CD4-positive, alpha-beta T cell (primary cell): ENCODE measurements around the gene CYP11A1. TPM values are rescaled to one million over a fixed set of nuclear protein-coding genes. Genes with fewer than 3 reads are reported as not detected.

Experiments
- ATAC-seq: fragments of 200-7000 bp; cut with Tn5 transposase; one replicate; pipeline ENCODE4 v1.10.0; 2022; ENCODE audit warnings: mild to moderate bottlenecking; ENCODE audit not compliant: poor library complexity
- CTCF ChIA-PET: fragments of 350-600 bp; sonication (Branson Sonifier 250); formaldehyde crosslinking; loops from one replicate; lab custom pipeline; 2021; ENCODE audit warnings: antibody characterized with exemption, inconsistent platforms; lab: Charles Lee
- POLR2A ChIA-PET: fragments of 350-600 bp; sonication (Branson Sonifier 250); formaldehyde crosslinking; loops from one replicate; lab custom pipeline; 2021; ENCODE audit warnings: antibody characterized with exemption, inconsistent platforms; lab: Charles Lee
- DNase-seq, 14 experiments: peaks; one replicate each; pipeline ENCODE4 v3.0.0-alpha.2; 2013 to 2020; ENCODE audit warnings: mixed read lengths in 2 of 14
- H3K27ac ChIP-seq, 2 donors: one replicate each; pipeline versions ENCODE4 v1.5.1 to v1.7.0; 2013; ENCODE audit warnings: low read length in 2 of 2, low read depth in 1 of 2, mild to moderate bottlenecking in 1 of 2
- H3K27me3 ChIP-seq, 2 experiments: 1 replicate in 1 of 2; 2 replicates in 1 of 2; pipeline versions ENCODE4 v1.6.1 to v1.7.0; 2013; ENCODE audit warnings: low read length in 2 of 2, control low read depth in 1 of 2, mild to moderate bottlenecking in 1 of 2, moderate library complexity in 1 of 2; ENCODE audit not compliant: insufficient read depth in 2 of 2, control insufficient read depth in 1 of 2
- H3K36me3 ChIP-seq: one replicate; pipeline ENCODE4 v1.6.1; 2013; ENCODE audit warnings: low read length, control low read depth; ENCODE audit not compliant: insufficient read depth
- H3K4me1 ChIP-seq: one replicate; pipeline ENCODE4 v1.6.1; 2013; ENCODE audit warnings: low read length, control low read depth; ENCODE audit not compliant: insufficient read depth
- H3K4me3 ChIP-seq: one replicate; pipeline ENCODE4 v1.5.1; 2013; ENCODE audit warnings: mild to moderate bottlenecking, low read length, moderate library complexity
- H3K9me3 ChIP-seq, 2 experiments: 1 replicate in 1 of 2; 2 replicates in 1 of 2; pipeline versions ENCODE4 v1.6.1 to v1.7.0; 2013; ENCODE audit warnings: low read length in 2 of 2, mild to moderate bottlenecking in 2 of 2, control low read depth in 1 of 2, moderate library complexity in 1 of 2; ENCODE audit not compliant: control insufficient read depth in 1 of 2, insufficient read depth in 1 of 2
- H3K27ac Mint-ChIP-seq: one replicate; pipeline ENCODE4 v1.8.0; 2020; ENCODE audit warnings: mixed read lengths
- H3K27me3 Mint-ChIP-seq: one replicate; pipeline ENCODE4 v1.8.0; 2021; ENCODE audit warnings: mixed read lengths
- H3K36me3 Mint-ChIP-seq: one replicate; pipeline ENCODE4 v1.8.0; 2021; ENCODE audit warnings: low read depth, mixed read lengths
- H3K4me1 Mint-ChIP-seq: one replicate; pipeline ENCODE4 v1.8.0; 2021; ENCODE audit warnings: low read depth, mixed read lengths
- H3K4me3 Mint-ChIP-seq: one replicate; pipeline ENCODE4 v1.8.0; 2020; ENCODE audit warnings: mild to moderate bottlenecking, mixed read lengths
- H3K9me3 Mint-ChIP-seq: one replicate; pipeline ENCODE4 v1.8.0; 2020; ENCODE audit warnings: mixed read lengths
- intact Hi-C, 2 experiments: fragments of 100-400 bp; cut with DNase I in 1 of 2; cut with micrococcal nuclease in 1 of 2; formaldehyde crosslinking; loops; one replicate each; pipeline versions ENCODE4 v1.15.1 to v1.9.0; 2023 to 2025; cut with DNase I, micrococcal nuclease
- total RNA-seq, 174 experiments: library from RNA in 2 of 174; stranded (reverse) in 2 of 174; gene quantifications; one replicate each; pipeline ENCODE4 v1.2.3 and lab custom pipeline; 2021 to 2026
- TF ChIP-seq, protein P1 (sequence below): fragments of 200-600 bp; IDR thresholded peaks from one replicate; pipeline ENCODE4 v1.8.0; 2022; ENCODE audit warnings: antibody characterized with exemption, mild to moderate bottlenecking

Gene CYP11A1
- total RNA-seq, 2 experiments from 2014 or later: not detected

DNA sequence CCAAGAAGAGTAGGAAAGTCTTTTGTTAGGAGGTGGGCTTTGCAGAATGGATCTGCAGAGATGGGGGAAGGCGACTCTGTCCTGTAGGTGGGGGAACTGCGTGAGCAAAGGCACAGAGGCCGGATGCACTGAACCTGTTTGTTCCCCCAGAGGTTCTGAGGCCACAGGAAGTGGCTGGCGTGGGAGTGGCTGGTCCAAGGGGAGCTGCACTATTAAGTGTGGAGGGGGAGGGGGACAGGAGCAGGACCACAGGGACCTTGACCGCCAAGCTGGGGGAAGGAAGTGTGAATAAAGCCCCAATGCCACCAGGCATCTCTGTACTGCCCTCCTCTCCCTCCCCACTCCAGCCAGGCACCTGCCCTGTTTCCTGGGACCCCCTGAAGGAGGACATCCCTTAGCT, 51.8 kb downstream of the CYP11A1 start:
- Histone ChIP-seq H3K27ac (no peak overlapping the region), H3K4me3 (no peak overlapping the region), H3K36me3 (no peaks in the 10 kb centered on the region), H3K4me1 (peaks cover 27% of the 10 kb centered on the region), H3K27me3 (no peaks in the 10 kb centered on the region), H3K9me3 (no peaks in the 10 kb centered on the region)
- TF ChIP-seq, protein P1, sequence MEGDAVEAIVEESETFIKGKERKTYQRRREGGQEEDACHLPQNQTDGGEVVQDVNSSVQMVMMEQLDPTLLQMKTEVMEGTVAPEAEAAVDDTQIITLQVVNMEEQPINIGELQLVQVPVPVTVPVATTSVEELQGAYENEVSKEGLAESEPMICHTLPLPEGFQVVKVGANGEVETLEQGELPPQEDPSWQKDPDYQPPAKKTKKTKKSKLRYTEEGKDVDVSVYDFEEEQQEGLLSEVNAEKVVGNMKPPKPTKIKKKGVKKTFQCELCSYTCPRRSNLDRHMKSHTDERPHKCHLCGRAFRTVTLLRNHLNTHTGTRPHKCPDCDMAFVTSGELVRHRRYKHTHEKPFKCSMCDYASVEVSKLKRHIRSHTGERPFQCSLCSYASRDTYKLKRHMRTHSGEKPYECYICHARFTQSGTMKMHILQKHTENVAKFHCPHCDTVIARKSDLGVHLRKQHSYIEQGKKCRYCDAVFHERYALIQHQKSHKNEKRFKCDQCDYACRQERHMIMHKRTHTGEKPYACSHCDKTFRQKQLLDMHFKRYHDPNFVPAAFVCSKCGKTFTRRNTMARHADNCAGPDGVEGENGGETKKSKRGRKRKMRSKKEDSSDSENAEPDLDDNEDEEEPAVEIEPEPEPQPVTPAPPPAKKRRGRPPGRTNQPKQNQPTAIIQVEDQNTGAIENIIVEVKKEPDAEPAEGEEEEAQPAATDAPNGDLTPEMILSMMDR: no peak
- ChIA-PET POLR2A (interaction anchor here (0.6 kb wide), 1 partner anchor 113 kb away, joined by 3 read pairs; no protein-coding TSS in a partner anchor), CTCF (no interaction called here)
- ATAC-seq (no peak), DNase-seq (peak in 2 of 14 experiments; percentile 8 to 28)
- no peak overlapping the region for H3K4me3 Mint-ChIP-seq
- intact Hi-C loops: no loop called here
- peaks cover 4% of the 10 kb centered on the region for H3K27me3 Mint-ChIP-seq
- H3K36me3 Mint-ChIP-seq: no peaks in the 10 kb centered on the region
- H3K9me3 Mint-ChIP-seq: no peaks in the 10 kb centered on the region
- peak overlapping the region; percentile 50 for H3K27ac Mint-ChIP-seq
- H3K4me1 Mint-ChIP-seq: peaks cover 41% of the 10 kb centered on the region

GRCh38 chr15:74314795-74315438, 52.5 kb downstream of the CYP11A1 start:
- Histone ChIP-seq H3K27me3 (no peaks in the 10 kb centered on the region), H3K4me1 (peaks cover 26% of the 10 kb centered on the region), H3K9me3 (no peaks in the 10 kb centered on the region), H3K4me3 (no peak overlapping the region), H3K36me3 (no peaks in the 10 kb centered on the region), H3K27ac (no peak overlapping the region)
- peak overlapping the region; percentile 50 for H3K27ac Mint-ChIP-seq
- peak overlapping the region; percentile 20 for H3K4me3 Mint-ChIP-seq
- H3K9me3 Mint-ChIP-seq: no peaks in the 10 kb centered on the region
- H3K36me3 Mint-ChIP-seq: no peaks in the 10 kb centered on the region
- TF ChIP-seq, protein P1: no peak
- peaks cover 36% of the 10 kb centered on the region for H3K4me1 Mint-ChIP-seq
- ChIA-PET CTCF (no interaction called here), POLR2A (interaction anchor here (0.6 kb wide), 1 partner anchor 113 kb away, joined by 3 read pairs; no protein-coding TSS in a partner anchor)
- intact Hi-C loops: no loop called here
- DNase-seq (peak in 9 of 14 experiments; percentile 4 to 51 (median 27)), ATAC-seq (peak; percentile 43)
- H3K27me3 Mint-ChIP-seq: peaks cover 4% of the 10 kb centered on the region

DNA sequence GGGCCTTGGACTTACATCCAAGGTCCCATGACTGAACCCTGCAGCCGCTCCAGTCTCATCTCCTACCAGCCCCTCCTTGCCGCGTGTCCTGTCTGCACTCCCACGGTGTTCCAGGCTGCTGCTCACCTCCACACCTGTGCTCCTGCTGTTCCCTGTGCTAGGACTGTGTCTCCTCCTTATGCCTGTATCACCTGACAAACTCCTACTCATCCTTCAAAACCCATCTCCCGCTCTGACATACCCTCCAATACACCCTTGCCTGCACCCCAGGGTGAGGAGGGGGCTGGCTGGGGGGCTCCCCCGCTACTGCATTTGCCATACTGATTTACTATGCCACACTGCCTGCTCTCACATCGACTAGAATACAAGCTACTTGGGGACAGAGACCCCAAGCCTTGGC, 53.6 kb downstream of the CYP11A1 start:
- TF ChIP-seq, protein P1: no peak
- H3K4me1 Mint-ChIP-seq: peaks cover 31% of the 10 kb centered on the region
- Histone ChIP-seq H3K27ac (no peak overlapping the region), H3K9me3 (no peaks in the 10 kb centered on the region), H3K4me1 (peaks cover 23% of the 10 kb centered on the region), H3K4me3 (no peak overlapping the region), H3K27me3 (no peaks in the 10 kb centered on the region), H3K36me3 (no peaks in the 10 kb centered on the region)
- H3K9me3 Mint-ChIP-seq: no peaks in the 10 kb centered on the region
- intact Hi-C loops: no loop called here
- peaks cover 7% of the 10 kb centered on the region for H3K27me3 Mint-ChIP-seq
- no peak for ATAC-seq
- ChIA-PET POLR2A (no interaction called here), CTCF (no interaction called here)
- no peak overlapping the region for H3K4me3 Mint-ChIP-seq
- H3K36me3 Mint-ChIP-seq: no peaks in the 10 kb centered on the region
- no peak overlapping the region for H3K27ac Mint-ChIP-seq
- DNase-seq: no peak
